SW480 (cell line): Measurements from ENCODE around the gene APOF.
"Not testable (repeated sequence)": the region's sequence is repeated elsewhere in the genome, so short reads cannot be mapped to it uniquely, and the experiment has no call there.

Experiments used
- DNase-seq: peaks from one replicate; pipeline ENCODE4 v3.0.0-alpha.2; 2016; ENCODE audit warnings: low spot score

Gene APOF

DNA sequence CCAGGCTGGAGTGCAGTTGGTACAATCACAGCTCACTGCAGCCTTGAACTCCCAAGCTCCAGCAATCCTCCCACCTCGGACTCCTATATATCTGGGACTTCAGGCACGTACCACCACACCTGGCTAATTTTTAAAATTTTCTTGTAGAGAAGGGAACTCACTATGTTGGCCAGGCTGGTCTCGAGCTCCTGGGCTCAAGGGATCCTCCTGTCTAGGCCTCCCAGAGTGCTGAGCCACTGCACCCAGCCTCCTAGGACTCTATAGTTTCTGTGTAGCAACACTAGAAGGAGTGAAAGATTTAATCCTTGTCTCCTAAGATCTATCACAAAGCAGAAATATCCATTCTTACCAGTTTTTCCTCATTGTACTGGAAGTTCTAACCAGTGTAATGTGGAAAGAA lies 4.3 kb upstream of the APOF start:
- no peak for DNase-seq

DNA sequence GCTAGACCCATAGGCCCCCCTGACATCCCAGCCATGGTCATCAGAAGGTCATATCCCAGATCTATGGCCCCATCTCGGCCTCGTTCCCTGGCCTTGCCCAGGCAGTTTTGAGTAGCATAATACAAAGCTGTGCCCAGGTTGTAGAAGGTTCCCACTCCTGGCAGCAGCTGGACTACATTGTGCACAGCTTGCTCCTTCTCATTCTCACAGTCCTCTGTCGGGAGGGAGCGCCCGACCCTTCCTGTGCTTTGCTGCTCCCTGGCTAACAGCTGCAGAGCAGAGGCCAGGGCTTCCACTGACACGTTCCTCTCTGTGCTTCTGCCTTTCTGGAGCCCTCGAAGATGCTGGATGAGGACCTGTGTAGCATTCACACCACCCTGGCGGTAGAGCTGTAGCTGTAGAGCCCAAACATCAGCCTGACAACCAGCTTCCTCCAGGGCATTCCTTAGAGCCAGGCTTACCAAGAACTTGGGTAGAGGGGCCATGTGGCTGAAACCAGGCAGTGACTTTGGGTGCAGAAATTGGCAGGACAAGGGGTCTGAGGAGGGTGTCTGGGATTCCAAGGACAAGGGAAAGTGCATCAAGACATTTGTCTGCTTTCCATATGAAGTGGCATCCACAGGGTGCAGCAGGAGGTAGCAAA lies 1.0 kb downstream of the APOF start:
- no peak for DNase-seq

DNA sequence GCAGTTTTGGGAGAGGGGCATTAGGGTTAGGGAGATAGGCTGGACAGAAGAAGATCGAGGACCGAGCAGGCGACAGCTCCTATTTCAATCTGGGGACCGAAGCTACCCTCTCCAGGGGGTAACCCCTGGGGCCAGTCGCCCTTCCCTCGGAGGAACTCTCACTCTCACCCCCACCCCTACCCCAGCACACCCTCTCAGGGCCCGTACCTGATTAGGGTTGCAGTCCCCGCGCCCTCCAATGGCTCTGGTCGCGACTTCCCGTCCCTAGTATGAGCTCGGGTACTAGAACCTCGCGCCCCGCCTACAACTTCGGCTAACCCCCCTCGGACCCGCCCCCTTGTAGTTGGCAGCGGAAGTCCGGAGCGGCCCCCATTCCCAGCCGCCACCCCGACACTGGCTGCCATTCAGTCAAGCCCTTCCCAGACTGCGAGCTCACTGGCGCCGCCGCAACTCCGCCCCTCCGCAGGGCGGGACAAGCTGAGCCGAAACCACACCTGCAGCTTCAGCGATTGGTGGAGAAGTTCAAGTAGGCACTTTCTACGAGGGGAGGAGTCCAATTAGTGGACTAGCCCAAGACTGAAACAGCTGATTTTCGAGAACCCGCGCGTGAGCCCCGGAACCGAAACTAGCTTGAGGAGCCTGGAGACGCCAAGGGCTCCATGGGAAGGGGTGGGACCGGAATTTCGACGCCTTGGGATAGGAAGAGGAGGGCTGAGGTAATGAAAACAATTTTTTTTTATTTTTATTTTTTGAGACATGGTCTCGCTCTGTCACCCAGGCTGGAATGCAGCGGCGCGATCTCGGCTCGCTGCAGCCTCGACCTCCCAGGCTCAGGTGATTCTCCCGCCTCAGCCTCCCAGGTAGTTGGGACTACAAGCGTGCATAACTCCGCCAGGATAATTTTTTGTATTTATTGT lies 2.5 kb downstream of the APOF start, which contains the start of gene STAT2:
STAT2 (minus strand) TSS at position 257 of the 917 bp plus-strand sequence. CDS start 3,536 bp downstream, outside the sequence.
- peak; percentile 99 for DNase-seq

DNA sequence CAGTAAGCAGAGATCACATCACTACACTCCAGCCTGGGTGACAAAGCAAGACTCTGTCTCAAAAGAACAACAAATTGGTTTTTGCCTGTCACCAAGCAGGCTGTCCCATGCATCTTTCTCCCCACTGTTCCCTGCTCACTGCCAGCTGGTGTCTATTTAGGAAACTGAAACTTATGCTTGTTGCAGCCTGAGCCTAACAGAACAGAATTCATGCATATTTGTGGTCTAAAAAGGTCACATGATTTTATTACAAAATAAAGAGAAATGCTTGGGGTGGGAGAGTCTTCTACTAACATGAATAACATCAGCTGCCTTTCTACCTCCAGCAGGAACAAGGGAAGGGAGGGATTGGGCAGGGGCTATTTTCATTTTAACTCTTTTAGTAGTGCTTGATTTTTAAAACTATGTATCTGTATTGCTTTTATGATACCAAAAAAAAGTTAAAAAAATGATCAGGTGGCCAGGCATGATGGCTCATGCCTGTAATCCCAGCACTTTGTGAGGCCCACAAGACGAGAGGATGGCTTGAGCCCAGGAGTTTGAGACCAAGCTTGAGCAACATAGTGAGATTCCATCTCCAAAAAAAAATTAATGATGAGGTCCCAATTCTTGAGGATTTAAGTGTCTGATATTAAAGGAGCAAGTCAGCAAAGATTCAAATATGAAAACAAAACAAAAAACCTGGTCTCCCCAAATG lies 3.7 kb downstream of the APOF start:
- DNase-seq = peak; percentile 22

DNA sequence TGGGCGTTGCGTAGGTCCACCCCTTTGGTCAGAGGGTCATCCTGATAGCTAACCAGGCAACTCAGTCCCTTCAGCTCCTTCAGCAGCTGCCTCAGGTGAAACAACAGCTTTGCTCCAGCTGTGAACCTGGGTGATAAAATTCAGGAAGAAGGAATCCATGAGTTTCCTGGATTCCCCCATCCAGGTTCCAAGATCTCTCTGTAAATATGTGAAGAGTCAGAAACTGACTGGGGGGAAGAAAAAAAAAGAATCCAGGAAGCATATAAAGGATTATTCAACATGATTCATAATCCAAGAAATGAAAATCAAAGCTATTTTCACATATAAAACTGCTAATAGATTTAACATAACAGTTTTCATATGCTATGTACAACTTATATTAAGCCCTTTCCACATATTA lies 11.3 kb downstream of the APOF start:
- DNase-seq = no peak

DNA sequence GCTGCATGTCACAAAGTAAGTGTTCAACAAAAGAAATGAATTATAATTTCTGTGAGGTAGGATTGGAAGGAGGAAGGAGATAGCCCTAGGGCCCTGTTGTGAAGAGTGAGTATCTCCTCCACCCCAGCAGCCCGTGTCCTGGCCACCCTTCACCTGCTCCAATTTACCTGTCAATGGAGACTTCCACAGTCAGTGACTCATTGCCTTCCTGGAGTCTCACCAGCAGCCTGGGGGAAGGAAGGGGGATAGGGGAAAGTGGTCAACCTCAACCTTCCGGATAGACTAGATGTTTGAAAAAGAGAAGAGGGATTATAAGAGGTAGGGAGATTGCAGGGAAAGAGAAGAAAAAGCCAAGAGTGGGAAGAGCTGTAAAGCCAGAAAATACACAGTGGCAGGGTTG lies 12.0 kb downstream of the APOF start:
- no peak for DNase-seq

DNA sequence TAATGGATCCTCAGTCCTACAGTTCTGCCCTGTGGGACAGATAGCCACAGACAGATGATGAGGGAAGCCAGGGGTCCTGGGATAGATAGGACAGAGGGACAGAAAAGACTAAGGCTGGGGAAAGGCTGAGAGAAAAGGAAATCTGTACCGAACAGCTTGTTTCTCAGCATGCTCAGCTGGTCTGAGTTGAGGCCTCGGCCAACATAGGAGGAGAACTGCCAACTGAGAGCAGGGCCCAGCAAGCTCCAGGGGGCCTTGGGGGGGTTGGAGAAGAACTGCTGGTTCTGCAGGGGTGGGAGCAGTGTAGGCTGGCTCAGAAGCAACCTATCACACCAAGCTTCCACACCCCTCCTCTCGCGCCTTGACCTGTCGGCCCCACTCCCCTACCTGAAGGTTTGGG lies 13.9 kb downstream of the APOF start:
- no peak for DNase-seq

DNA sequence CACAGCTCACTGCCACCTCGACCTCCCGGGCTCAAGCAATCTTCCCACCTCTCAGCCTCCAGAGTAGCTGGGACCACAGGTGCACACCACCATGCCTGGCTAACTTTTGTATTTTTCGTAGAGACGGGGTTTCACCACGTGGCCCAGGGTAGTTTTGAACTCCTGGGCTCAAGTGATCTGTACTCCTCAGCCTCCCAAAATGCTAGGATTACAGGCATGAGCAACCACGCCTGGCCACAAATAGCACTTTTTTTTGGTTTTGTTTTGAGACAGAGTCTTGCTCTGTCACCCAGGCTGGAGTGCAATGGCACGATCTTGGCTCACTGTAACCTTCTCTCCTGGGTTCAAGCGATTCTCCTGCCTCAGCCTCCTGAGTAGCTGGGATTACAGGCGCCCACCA lies 15.4 kb downstream of the APOF start:
- DNase-seq = not testable (repeated sequence)

DNA sequence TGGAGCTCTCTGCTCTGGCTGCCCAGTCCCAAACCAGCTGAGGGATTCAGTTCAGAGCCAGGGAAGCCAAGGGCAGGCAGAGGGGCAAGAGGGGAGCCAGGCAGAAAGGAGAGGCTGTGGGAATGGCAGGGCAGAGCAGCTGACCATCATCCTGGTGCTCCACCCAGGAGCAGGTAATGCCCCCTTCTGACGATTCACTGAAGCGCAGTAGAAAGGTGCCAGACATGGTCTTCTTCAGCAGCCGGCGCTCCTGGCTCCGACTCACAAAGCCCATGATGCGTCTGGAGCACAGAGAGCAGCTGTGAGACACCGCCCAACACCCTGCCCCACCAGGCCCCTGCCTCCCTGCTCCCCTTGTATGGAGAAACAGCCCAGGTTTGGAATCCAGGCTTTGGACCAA lies 16.0 kb downstream of the APOF start:
- no peak for DNase-seq

DNA sequence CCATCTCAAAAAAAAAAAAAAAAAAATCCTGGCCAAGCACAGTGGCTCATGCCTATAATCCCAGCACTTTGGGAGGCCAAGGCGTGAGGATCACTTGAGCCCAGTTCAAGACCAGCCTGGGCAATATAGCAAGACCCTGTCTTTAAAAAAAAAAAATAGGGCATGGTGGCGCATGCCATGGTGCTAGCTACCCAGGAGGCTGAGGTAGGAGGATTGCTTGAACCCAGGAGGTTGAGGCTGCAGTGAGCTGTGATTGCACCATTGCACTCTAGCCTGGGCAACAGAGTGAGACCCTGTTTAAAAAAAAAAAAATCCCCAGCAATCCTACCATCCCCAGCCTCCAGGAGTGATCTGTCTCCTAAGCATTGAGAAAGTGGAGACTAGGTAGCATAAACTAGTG lies 20.4 kb downstream of the APOF start:
- DNase-seq = not testable (repeated sequence)

DNA sequence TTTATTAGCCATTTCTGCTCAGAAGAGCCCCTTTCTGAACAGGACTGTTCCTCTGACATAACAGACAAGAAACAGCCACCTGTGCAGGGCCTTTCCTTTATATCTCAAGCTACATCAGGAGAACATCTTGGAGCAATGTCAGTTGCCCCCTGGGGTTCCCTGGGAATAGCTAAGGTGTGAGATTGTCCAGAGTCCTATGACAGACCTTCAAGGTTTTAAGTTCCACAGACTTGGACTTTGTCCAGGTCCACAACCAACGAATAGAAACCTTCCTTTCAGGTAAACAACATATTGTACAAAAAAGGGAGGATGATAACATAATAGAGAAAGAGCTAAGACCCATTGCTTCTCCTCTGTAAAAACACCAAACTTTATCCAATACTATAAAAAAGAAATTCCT lies 21.0 kb downstream of the APOF start:
- no peak for DNase-seq

DNA sequence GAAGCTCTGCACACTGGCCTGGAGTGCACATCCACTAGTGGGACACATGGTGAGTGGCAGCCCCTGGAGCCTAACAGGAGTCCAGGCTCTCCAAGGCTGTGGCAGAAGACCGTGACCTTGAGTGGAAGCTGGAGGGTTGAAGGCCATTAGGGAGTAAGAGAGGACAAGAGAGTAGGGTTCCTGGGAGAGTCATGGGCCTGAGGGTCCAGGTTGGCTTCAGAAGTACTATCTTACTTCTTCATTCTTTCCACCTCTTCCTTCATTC lies 23.6 kb downstream of the APOF start:
- no peak for DNase-seq

DNA sequence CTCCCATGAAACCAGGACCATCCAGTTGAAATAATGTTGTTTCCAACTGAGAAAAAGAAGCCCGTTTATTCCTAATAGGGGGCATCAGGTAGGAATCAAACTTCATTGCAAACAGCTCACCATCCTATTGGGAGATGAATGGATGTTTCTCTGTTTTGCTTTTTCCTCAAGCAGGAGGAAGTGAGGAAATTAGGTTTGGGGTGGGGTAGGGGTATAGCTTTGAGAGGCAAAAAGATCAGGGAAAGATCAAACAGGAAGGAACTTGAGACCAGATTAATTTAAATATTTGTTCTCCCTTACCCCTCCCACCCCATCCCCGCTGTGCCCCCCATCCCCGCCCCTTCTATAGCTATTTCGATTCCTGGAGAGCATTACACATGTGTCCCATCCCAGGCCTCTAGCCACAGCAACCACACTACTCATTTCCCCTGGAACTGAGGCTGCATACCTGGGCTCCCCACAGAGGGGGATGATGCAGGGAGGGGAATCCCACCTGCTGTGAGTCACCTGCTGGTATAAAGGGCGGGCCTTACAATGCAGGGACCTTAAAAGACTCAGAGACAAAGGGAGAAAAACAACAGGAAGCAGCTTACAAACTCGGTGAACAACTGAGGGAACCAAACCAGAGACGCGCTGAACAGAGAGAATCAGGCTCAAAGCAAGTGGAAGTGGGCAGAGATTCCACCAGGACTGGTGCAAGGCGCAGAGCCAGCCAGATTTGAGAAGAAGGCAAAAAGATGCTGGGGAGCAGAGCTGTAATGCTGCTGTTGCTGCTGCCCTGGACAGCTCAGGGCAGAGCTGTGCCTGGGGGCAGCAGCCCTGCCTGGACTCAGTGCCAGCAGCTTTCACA lies 24.1 kb downstream of the APOF start, which contains the start of gene IL23A:
IL23A (plus strand) TSS at position 577 of the 850 bp plus-strand sequence; CDS start at position 738, 161 bp downstream.
- DNase-seq = peak; percentile 92

DNA sequence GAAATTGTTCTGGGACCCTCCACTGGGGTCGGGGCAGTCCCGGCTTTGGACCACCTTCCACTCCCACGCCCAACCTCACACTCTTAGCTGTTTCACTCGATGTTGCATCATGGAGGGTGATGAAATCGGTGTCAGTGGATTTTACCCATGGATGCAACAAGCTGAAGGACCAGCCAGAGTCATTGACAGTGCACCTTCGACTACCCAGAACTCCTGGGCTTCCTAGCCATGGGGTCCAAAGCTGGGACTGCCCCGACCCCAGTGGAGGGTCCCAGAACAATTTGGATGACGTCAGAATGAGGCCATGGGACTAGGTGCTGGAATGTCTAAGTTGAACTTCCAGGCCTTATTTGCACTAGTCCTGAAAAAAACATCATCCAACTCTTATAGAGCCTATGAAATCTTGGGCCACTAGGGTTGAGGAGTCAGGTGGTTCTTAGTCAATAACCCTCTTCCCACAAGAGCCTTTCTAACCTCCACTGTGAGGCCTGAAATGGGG lies 24.9 kb downstream of the APOF start:
- no peak for DNase-seq

DNA sequence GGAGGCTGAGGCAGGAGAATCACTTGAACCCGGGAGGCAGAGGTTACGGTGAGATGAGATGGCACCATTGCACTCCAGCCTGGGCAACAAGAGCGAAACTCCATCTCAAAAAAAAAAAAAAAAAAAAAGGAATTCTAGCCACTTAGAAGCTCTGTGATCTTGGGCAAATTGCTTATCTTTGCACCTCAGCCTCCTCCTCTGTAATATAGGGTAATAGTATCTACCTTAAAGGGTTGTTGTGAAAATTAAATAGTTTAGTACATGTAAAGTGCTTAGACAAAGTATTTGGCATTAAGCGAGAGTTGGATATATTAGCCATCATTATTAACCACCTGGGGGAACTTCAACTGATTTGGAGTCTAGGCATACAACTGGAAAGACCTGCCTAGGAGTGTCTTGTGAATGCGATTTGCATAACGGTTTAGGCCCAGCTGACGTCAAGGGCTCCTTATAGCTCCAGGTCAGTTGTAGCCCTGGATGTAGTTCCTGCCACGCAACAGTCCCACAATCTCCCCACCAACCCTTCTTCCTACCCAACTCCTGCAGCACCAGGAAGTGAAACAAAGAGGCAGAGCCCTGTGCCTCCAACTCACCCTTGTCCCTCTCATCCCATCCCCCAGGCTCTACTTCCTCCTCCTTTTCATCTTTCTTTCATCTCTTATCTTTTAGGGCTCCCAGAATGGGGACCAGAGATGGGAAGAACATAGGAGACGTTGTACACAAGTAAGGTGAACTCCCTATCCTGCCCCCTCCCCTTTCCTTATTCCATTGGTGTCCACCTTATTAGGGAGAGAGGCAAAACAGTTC lies 26.1 kb downstream of the APOF start:
- no peak for DNase-seq

DNA sequence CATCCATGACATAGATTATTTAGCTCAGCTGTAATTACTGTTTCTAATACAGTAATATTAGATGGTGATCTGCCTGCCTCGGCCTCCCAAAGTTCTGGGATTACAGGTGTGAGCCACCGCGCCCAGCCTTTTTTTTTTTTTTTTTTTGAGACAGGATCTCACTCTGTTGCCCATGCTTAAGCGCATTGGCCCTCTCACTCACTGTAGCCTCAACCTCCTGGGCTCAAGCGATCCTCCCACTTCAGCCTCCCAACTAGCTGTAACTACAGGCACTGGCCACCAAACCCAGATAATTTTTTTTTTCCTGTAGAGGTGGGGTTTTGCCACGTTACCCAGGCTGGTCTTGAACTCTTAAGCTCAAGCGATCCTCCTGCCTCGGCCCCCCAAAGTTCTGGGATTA lies 27.1 kb downstream of the APOF start:
- not testable (repeated sequence) for DNase-seq

DNA sequence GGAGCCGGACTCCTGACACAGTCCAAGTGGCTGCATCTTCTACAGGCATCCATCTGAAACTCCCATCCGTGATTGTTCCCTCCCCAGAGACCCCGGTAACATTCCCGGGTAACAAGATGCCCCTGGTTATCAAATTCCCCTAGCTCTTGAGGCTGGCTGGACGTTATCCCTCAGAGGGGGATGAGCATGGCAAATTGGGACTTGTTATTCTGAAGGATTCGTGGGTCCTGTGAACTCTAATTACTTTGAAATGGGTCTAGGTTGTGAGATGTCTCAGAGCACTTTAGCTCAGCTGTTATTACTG lies 28.2 kb downstream of the APOF start:
- DNase-seq = no peak

DNA sequence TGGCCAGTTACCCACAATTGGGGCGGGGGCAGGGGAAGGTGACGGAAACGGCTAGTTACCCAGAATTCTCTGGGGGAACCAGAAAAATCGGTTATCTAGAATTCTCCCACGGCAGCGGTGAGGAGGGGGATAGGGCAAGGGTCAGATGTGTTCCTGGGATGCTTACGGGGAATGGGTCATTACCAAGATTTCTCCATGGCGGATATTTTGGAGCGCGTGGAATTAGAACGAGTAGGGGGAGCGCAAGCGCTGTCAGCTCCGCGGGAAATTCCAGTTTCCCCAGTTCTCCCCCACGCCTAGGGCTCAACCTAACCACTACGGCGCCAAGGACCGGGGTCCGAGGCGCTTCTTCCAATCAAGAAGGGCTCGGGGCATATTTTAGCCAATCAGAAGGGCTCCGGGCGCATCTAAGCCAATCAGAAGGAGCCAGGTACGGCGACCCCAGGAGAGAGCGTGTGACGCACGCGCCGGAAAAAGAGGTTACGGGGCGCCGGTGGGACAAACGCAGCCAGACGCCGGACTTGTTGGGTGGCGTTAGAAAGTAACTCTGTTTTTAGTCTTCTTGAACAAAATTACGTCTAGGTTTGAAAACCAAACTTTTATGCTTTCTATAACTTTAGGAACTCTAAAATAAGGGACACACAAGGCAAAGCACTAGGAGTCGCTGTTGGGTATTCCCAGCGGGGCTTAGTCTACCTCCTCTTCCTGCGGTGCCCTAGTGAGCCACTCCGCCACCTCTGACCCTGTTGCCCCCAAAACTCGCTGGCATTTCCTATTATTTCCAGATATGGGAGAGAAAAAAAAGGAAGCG lies 28.8 kb downstream of the APOF start, which contains the start of gene PAN2:
PAN2 (minus strand) TSS at position 322 of the 811 bp plus-strand sequence. CDS start 906 bp downstream, outside the sequence.
- DNase-seq = peak; percentile 98

DNA sequence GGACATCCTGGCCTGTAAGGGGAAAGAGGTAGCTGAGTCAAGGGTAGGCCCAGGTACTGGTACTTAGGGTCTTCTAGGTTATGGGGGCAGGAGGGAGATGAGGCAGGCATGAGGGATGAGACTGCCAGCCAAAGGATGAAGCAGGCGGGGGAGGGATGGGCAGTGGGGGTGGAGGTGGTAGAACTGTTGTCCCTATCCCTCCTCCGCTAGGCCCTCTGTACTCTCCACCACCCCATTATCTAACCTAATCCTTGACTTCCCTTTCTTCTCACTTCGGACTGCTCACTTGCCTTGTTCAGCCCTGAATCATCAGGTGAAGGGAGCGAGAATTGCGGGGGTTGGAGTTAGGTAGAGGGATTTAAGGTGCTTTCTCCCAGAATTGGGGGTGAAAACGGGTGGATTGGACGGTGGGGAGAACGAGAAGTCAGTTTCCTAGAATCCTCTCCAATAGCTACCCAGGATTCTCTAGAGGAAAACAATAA lies 29.4 kb downstream of the APOF start:
- peak; percentile 13 for DNase-seq
